Keratinocyte (primary cell): ENCODE data around the gene SAMD4B.

ENCODE experiments used
- CTCF ChIP-seq, 3 experiments: IDR thresholded peaks in 1 of 3; conservative IDR thresholded peaks in 1 of 3; optimal IDR thresholded peaks in 1 of 3; 2 replicates in 2 of 3; 3 replicates in 1 of 3; pipeline versions ENCODE3 to v1.5.1; 2011; ENCODE audit warnings: low read length in 3 of 3, mild to moderate bottlenecking in 3 of 3, moderate library complexity in 2 of 3, control low read depth in 1 of 3, inconsistent platforms in 1 of 3; ENCODE audit not compliant: insufficient read depth in 2 of 3; ENCODE audit errors: extremely low read depth in 1 of 3
- EZH2 ChIP-seq: IDR thresholded peaks from one replicate; pipeline ENCODE4 v1.6.1; 2012; ENCODE audit warnings: inconsistent platforms, mild to moderate bottlenecking, low read length, moderate library complexity

GRCh38 chr19:39307822-39308530 lies 34.2 kb upstream of the SAMD4B start:
- TF ChIP-seq EZH2 = peak; percentile 66
- no peak for TF ChIP-seq CTCF (optimal IDR thresholded peaks at IDR 0.05 in 1 of 3, IDR thresholded peaks at IDR 0.05 in 1 of 3, conservative IDR thresholded peaks at IDR 0.05 in 1 of 3; ENCODE audit: extremely low read depth in 1 of 3, insufficient read depth in 2 of 3, low read length in 3 of 3)
